ENCODE data around the gene C17orf50. TPM values are rescaled to one million over a fixed set of nuclear protein-coding genes. Genes with fewer than 3 reads are reported as not detected.

The C17orf50 gene
- total RNA-seq, 1 donor from 2014 or later = not detected

DNA sequence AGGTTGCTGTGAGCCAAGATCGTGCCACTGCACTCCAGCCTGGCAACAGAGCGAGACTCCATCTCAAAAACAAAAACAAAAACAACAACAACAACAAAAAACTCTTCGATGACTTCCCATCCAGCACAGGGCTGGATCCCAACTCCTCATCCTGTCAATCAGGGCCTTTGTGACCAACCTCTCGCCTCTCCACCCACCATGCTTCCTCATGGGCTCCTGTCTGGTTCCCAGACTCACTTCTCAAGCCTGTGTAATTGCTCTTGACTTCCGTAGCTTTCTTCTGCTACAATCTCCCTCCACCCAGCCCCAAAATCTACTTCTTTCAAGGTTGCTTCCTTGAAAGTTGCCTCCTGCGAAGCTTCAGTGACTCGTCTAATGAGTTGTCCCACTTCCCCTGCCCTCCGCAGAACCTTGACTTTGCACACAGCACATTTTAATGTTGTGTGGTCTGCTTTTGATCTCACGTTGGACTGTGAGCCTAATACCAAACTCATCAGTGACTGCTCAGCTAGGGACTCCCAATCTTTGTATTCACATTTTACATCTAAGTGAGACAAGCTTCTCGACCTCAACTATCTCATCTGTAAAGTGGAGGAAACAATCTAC lies 30.2 kb upstream of the C17orf50 start:
- intact Hi-C loops (cut with DNase I) = no loop called here
- Histone ChIP-seq H3K4me1 (peaks cover 17% of the 10 kb centered on the region), H3K4me3 (no peak overlapping the region), H3K36me3 (peaks cover 19% of the 10 kb centered on the region), H3K9me3 (no peaks in the 10 kb centered on the region), H3K27ac (no peak overlapping the region), H3K27me3 (ENCODE audit: low read depth) (no peaks in the 10 kb centered on the region)
- no peak for ATAC-seq
- DNase-seq = no peak
- TF ChIP-seq, protein P1, sequence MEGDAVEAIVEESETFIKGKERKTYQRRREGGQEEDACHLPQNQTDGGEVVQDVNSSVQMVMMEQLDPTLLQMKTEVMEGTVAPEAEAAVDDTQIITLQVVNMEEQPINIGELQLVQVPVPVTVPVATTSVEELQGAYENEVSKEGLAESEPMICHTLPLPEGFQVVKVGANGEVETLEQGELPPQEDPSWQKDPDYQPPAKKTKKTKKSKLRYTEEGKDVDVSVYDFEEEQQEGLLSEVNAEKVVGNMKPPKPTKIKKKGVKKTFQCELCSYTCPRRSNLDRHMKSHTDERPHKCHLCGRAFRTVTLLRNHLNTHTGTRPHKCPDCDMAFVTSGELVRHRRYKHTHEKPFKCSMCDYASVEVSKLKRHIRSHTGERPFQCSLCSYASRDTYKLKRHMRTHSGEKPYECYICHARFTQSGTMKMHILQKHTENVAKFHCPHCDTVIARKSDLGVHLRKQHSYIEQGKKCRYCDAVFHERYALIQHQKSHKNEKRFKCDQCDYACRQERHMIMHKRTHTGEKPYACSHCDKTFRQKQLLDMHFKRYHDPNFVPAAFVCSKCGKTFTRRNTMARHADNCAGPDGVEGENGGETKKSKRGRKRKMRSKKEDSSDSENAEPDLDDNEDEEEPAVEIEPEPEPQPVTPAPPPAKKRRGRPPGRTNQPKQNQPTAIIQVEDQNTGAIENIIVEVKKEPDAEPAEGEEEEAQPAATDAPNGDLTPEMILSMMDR (IDR thresholded peaks at IDR 0.05) = no peak

DNA sequence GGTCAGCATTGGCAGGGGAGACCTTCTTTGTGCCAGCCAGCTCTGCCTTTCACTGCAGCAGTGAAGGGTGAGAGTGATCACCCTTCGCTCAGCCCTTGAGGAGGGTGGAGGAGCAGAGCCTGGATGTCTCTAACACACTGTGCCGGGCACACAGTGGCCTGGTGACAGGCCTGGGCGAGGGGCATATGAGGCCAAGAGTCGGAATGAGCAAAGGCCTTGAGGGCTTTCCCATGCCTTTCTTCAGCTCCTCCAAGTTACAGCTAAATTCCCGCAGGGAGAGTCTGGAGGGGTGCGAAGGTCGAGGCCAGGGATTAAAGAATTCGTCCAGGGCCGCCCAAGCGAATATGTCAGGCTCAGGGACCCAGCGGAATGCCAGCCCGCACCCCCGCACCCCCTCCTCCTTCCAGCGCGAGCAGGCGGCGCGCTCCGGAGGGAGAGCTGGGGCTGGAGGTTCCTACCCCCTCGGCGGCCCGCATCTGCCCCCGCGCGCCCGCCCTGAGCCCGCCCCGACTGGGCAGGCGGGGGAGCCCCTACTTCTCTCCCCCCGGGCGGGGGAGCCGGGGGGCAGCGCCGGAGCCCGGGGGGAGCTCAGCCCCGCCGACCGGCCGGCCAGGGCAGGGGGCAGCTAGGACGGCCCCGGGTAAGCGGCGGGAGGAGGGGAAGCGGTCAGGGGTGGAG lies 29.3 kb upstream of the C17orf50 start, which contains the start of gene RASL10B:
Gene RASL10B (plus strand): TSS at position 401 of the 678 bp plus-strand sequence. CDS start 3,546 bp downstream, outside the sequence.
- peaks cover 13% of the 10 kb centered on the region for H3K36me3 ChIP-seq
- H3K27me3 ChIP-seq (ENCODE audit: low read depth) = no peaks in the 10 kb centered on the region
- no peak within 1 kb of the TSS for H3K27ac ChIP-seq
- TF ChIP-seq, protein P1 (IDR thresholded peaks at IDR 0.05) = no peak
- H3K4me3 ChIP-seq = peak within 1 kb of the TSS; percentile 63
- ATAC-seq = peak; percentile 78 to 85
- H3K4me1 ChIP-seq = peaks cover 17% of the 10 kb centered on the region
- peak; percentile 60 for DNase-seq
- intact Hi-C loops (cut with DNase I) = no loop called here
- no peaks in the 10 kb centered on the region for H3K9me3 ChIP-seq

DNA sequence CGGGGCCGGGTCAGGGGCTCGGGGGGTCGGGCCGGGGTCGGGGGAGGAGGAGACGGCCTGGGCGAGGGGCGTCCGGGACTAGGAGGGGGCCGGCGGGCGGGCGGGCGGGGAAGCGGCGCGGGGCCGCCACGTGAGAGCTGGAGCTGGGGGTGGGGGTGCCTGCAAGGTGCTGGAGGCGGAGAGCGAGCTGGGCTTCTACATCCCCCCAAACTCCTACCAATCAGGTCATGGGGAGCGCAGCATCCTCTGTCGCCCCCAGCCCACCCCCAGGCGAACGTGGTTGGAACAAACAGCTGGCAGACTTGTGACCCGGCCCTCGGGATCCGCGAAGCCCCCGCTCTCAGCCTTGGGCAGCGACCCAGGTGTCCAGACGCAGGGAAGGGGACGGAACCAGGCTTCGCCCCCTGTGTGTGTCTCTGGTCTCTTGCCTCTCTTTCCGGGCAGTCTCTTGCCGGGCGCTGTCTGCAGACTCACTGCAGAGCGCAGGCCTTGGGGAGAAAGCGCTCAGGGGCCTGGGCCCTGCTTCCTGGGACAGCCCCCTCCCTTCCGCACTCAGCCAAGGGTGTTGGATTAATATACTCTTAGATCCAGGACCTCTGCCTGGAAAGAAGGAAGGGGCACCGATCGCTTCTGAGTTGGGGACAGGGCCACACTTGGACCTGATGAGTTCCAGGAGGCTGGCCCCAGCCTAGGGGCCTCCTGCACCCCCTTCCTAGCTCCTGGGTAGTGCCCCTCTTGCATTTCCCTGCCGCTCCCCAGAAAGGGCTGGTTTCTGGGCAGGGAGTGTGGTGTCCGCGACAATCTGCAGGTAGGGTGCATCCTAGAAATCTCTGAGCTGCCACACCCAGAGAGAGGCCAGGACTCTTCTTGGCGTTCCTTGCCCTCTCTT lies 28.5 kb upstream of the C17orf50 start:
- no peaks in the 10 kb centered on the region for H3K27me3 ChIP-seq (ENCODE audit: low read depth)
- no peak overlapping the region for H3K27ac ChIP-seq
- ATAC-seq = peak; percentile 6 to 40
- peaks cover 17% of the 10 kb centered on the region for H3K4me1 ChIP-seq
- peak overlapping the region; percentile 63 for H3K4me3 ChIP-seq
- H3K36me3 ChIP-seq = peaks cover 5% of the 10 kb centered on the region
- H3K9me3 ChIP-seq = no peaks in the 10 kb centered on the region
- no peak for DNase-seq
- intact Hi-C loops (cut with DNase I) = no loop called here
- TF ChIP-seq, protein P1 (IDR thresholded peaks at IDR 0.05) = no peak

DNA sequence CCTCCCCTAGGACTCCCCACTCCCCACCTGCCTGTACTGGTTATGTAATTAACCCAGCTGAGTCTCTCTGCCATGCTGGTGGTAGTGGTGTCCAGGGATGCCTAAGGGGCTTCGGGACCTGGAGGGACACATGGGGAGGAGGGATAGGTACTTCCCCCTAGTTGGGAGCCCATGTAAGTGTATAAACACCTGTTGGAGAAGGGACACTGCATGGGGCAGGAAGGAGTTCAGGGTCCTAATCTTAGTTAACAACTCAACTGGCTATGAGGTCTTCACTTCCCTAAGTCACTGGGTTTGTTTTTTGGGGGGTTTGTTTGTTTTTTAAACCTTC lies 27.9 kb upstream of the C17orf50 start:
- intact Hi-C loops (cut with DNase I) = no loop called here
- ATAC-seq = no peak
- DNase-seq = no peak
- Histone ChIP-seq H3K27ac (no peak overlapping the region), H3K27me3 (ENCODE audit: low read depth) (no peaks in the 10 kb centered on the region), H3K36me3 (no peaks in the 10 kb centered on the region), H3K9me3 (no peaks in the 10 kb centered on the region), H3K4me3 (no peak overlapping the region), H3K4me1 (peaks cover 17% of the 10 kb centered on the region)
- TF ChIP-seq, protein P1 (IDR thresholded peaks at IDR 0.05) = no peak

DNA sequence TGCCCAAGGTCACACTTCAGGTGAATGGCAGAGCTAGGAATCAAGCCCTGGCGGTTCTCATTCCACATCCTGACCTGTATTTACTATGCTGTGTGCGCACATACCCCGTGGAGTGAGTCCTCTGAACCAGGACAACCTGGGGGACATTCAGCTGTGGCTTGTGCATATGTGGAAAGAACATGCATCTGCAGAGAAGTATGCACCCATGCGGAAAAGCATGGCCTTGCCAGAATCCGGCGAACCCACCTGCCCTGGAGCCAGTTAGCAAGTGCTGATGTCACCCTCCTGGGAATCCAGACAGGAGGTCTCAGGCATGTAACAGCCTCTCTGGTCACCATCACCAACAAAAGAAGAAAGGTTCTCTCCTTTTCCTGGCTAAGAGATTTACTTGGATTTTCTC lies 27.3 kb upstream of the C17orf50 start:
- H3K27me3 ChIP-seq (ENCODE audit: low read depth) = no peaks in the 10 kb centered on the region
- intact Hi-C loops (cut with DNase I) = no loop called here
- H3K4me3 ChIP-seq = no peak overlapping the region
- H3K36me3 ChIP-seq = no peaks in the 10 kb centered on the region
- ATAC-seq = no peak
- no peak for DNase-seq
- peaks cover 17% of the 10 kb centered on the region for H3K4me1 ChIP-seq
- TF ChIP-seq, protein P1 (IDR thresholded peaks at IDR 0.05) = no peak
- H3K9me3 ChIP-seq = no peaks in the 10 kb centered on the region
- H3K27ac ChIP-seq = no peak overlapping the region

Measured in lower lobe of right lung (tissue), 2 donors.